GM19239 (cell line): ENCODE measurements around the gene SNTN.

Experiments used
- DNase-seq: peaks from one replicate; pipeline ENCODE4 v3.0.0; 2011; ENCODE audit warnings: low spot score; ENCODE audit not compliant: insufficient read length
- FAIRE-seq: peaks from 2 replicates; lab custom pipeline; 2011; peaks lifted over from hg19 to GRCh38; lab: Jason Lieb, UNC

Gene SNTN

GRCh38 chr3:63670544-63670943 is 18.1 kb downstream of the SNTN start:
- DNase-seq (no peak), FAIRE-seq (no peak)

GRCh38 chr3:63673111-63673510 is 20.6 kb downstream of the SNTN start:
- FAIRE-seq (no peak), DNase-seq (no peak)

- FAIRE-seq (no peak), DNase-seq (no peak)
These were observed 22.1 kb downstream of the SNTN start for GRCh38 chr3:63674586-63674985.

- DNase-seq (no peak), FAIRE-seq (no peak)
These were observed 26.7 kb downstream of the SNTN start for GRCh38 chr3:63679186-63679585.

GRCh38 chr3:63684081-63684480 is 31.6 kb downstream of the SNTN start:
- DNase-seq (no peak), FAIRE-seq (no peak)

- no peak for FAIRE-seq
These were observed 32.9 kb downstream of the SNTN start for GRCh38 chr3:63685340-63685739.

GRCh38 chr3:63687278-63688225 is 35.1 kb downstream of the SNTN start:
- FAIRE-seq: no peak
- no peak for DNase-seq

More at GRCh38 chr3:63685340-63685739, 32.9 kb downstream of the SNTN start:
- DNase-seq: no peak

- DNase-seq (no peak), FAIRE-seq (no peak)
These were observed 36.8 kb downstream of the SNTN start for GRCh38 chr3:63689285-63689684.

GRCh38 chr3:63693351-63693750 is 40.9 kb downstream of the SNTN start:
- DNase-seq (no peak), FAIRE-seq (no peak)

- no peak for FAIRE-seq
- DNase-seq: no peak
These were observed 52.7 kb downstream of the SNTN start for GRCh38 chr3:63705092-63705645.

GRCh38 chr3:63706321-63707085 is 54.0 kb downstream of the SNTN start:
- FAIRE-seq: no peak
- DNase-seq: no peak

GRCh38 chr3:63707731-63708130 is 55.3 kb downstream of the SNTN start:
- DNase-seq: no peak
- no peak for FAIRE-seq

- DNase-seq (no peak), FAIRE-seq (no peak)
These were observed 57.1 kb downstream of the SNTN start for GRCh38 chr3:63709576-63709975.
